HG03066 (cell line): ENCODE data around the gene POU3F3.

Experiments used
- ATAC-seq: cut with Tn5 transposase; IDR thresholded peaks from one replicate; pipeline ENCODE4 v1.9.1; 2021; ENCODE audit warnings: low read depth; ENCODE audit not compliant: unreplicated experiment

The POU3F3 gene

DNA sequence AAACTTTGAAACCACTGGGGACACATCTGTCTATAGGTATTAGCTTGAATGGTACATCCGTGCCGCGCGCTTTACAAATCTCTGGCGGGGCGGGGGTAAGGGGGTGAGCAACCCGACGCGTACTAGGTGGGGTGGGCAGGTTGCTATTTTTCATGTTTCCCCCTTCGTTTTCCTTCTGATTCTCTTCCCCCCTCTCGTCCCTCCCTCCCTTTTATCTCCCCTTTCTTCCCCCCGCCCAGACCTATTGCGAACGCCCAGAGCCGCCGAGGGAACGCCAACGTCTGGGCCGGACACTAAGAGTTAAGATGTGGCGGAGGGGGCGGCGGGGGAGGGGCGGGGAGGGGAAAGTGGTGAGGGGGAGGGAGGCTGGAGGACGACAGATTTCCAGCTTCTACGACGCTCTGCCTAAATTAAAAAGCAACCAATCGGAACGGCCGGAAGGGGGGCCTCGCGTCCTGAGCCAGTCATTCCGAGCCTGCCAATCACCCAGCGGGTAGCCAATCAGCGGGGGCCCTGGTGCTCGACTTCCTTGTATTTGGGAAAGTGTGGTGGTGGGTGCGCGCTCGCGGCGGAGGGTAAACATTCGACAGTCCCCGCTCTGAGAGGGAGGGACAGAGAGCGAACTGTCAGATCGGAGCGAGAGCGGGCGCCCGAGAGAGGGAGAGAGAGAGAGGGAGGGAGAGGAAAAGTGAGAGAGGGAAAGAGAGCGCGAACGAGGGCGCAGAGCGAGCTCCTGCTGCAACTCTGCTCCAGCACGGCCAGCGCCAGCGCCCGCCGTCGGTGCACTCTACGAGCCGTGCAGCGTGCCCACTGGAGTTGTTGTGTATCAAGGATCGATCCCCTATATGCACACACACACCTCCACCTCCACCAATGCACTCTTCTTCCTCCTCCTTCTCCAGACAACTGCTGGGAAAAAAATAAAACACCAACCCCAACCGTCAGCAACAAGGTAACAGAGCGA is at the start of gene POU3F3:
Gene POU3F3 (plus strand): TSS at position 582 of the 964 bp plus-strand sequence. CDS start 1,396 bp downstream, outside the sequence.
- ATAC-seq, result no peak

- ATAC-seq, result no peak
Measured at GRCh38 chr2:104804148-104804890, 49.6 kb upstream of the POU3F3 start.

GRCh38 chr2:104812286-104812685 is 41.6 kb upstream of the POU3F3 start:
- ATAC-seq, result no peak

DNA sequence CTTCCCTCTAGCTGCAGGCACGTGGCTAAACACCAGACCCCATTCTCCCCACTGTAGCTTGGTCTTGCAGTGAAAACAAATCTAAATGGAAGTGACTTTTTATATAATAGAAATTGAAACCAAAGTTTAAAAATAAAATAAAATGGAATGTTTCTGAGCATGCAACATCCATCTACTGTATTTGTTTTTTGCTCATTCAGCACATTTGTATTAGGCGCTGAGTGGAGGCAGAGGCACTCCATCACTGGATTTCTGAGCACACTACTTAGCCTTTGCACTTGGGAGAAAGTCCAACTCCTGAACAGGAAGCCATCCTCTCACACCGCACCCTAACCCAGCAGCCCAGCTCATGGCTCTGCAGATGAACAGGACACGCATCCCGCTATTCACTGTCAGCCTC is 37.8 kb upstream of the POU3F3 start:
- ATAC-seq, result no peak

DNA sequence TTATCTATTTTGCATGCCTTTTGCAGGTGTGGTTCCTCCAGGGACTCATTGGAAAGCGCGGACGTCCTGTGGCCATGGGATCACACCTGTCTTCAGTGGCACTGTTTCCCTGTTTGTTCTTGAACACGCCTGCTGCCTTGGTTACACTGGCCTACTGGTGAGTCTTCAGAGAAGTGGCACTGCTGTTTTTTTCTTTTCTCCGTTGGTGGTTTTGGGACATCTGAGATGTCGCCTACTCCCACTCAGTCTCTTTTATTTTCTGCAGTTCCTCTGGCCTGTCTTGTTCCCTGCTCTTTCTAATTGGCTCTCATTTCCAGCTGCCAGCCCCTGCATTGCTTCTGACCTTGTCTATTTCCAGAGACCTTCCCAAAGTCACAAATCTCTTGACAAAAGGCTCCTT is 35.7 kb upstream of the POU3F3 start:
- no peak for ATAC-seq

DNA sequence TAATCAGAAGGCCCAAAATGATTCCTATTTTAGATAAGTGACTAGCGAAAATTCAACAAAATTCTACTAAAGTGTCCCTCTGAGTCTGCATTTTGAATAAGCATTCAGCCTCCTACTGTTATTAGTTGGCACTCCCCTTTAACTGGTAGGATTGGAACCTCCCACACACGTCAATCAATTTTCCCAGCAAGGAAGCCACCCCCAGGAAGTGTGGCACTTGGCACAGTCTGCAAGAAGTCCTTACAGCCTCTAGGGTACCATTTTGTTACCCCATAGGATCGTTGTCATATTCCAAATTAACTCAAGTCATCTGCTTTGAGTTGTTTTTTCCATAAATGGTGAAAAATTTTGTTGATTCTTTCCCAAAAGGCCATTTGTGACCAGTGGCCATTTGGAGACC is 33.8 kb upstream of the POU3F3 start:
- ATAC-seq, result no peak

DNA sequence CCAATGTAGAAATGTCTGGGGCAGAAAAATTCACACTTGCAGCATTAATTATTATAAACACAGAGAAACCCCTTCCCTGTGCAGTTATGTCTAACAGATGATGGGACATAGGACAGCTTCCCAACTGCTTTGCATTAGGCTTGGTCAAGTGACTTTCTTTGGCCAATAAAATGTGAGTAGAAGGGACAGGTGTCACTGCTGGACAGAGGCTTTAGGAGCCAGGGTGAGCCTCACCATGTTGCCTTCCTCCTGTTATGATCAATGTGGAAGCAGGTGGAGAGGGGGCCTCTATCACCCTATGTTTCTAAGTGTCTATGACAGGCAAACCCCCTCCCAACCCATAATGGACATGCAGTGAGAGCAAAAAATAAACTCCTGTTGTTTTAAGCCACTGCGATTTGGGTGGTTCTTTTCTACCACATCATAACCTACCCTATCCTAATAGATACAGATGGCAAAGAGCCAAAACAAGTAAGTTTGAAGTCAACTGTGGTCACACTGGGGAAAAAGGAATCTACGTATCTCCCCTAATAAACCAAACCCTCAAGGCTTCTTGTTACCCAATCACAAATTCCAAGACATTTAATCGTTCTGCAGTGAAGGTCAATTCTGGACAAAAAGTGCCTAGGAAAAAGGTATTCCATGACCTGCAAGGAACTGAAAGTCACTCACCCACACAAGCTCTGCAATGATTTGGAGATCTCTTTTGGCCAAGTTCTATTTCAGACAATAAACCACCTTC is 28.6 kb upstream of the POU3F3 start:
- no peak for ATAC-seq

DNA sequence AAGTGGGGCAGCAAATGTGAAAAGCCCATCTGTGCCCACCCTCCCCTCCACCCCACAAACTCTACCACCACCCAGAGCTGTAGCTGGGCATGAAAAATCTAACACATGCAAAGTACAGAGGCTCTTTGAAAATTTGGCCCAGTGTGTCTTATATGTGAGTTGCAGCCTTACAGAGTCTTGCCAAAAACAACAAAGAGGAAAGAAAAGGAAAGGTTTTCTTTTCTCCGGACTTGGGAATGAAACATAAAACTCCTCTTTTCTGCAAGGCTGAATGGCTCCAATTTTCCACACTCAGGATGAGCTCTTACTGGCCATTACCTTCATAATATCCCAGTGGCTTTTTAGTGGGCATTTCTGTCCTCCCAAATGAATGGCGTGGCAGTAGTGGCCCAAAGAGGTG is 27.9 kb upstream of the POU3F3 start:
- no peak for ATAC-seq

DNA sequence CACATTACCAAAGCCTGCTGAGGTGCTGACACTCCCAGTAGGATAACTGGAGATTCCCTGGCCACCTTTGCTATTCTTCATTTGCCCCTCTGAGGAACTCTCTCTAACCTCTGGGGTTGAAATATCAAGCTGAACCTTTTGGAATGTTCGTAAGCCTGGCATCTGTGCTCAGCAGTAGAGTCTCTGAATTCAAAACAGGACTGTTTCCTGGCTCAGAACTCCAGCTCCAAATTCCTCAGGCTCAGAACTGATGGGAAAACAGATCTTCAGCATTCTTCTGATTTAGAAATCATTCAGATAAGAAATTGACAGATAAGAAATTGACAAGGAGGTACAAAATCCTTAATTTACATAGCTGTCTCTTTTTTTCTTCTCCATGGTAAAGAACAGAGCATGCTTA is 22.2 kb upstream of the POU3F3 start:
- ATAC-seq, result no peak

- ATAC-seq, result no peak
Measured at GRCh38 chr2:104834431-104835153, 19.3 kb upstream of the POU3F3 start.

DNA sequence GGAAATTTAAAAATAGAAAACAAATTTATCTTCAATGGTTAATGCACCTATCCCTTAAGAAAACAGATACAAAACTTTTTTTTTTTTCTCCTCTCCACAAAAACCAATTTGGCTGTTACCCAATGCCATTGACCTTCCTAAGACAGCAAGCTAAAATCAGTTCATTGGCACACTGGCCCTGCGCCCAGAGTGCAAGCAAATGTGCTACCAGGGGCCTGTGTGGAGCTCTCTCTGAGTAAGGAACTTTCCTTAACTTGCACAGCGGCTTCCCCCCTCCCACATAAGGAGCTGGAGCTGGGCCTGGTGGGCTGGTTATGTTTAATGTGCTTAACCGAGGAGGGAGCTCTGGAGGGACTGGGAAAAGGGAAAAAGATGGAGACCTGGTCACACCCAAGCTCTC is 17.6 kb upstream of the POU3F3 start:
- ATAC-seq, result no peak

DNA sequence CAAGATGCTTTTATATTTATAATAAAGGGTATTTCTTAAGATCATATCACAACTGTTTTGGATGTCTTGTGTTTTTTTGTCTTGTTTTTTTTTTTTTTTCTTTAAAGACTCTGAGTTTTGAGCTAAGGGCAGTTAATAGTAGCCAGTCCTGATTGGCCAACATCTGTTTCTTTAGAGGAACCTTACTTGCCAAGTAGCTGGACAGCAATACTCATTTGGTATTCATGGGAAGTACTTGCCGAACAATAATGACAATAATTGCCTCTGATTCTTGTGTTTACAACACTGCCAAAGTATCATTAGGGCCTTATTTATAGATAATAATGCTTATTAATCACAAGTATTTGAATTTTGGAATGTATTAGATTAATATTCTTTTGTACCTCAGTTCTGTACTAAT is 17.1 kb upstream of the POU3F3 start:
- ATAC-seq, result no peak

DNA sequence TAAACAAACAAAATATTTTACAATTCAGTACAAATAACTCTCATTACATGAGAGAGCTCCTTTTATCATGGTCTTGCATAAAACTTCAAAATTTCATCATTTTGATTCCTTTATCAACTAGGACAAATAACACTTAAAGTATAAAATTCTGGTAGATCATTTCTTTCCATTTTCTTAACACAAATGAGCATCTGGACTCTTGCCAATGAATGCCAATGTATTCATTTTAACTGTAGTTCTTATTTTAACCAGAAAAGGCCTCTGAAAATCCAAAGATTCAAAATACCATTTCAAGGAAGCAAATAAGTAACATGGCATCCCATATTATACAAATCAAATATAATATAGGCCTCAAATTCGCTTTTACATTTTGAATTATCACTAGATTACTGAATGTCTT is 13.8 kb upstream of the POU3F3 start:
- ATAC-seq, result no peak

DNA sequence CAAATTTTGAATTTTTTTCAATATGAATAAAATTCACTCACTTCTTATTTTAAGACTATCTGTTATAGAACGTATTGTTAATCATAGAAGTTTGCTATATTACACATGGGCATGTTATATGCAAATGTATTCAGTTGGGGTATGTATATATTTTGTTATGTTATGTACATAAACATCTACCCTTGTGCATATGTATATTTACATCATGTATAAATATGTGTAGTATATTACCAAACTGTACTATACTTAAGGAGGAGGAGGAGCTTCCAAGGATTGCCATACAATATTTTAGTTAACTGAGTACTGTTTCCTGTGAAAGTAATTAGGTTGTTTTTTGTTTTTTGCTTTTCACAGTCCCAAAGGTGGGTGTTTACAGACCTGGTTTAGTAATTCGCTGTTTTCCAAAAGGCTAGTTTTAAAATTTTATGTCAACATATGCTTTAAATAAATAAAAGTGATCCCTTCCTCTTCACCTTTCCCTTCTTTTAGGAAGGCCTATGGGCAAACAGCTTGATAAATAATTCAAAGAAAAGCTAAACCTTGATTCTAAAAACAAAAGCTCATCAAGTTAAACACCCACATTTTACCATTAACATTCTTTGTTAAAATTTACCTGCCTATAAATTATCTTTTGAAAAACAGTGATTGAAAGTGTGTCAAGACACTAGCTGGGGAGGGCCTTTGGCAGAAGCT is 12.9 kb upstream of the POU3F3 start:
- no peak for ATAC-seq

GRCh38 chr2:104841744-104842143 is 12.2 kb upstream of the POU3F3 start:
- no peak for ATAC-seq

- no peak for ATAC-seq
Measured at GRCh38 chr2:104844807-104845551, 8.9 kb upstream of the POU3F3 start.

- no peak for ATAC-seq
Measured at GRCh38 chr2:104845552-104845931, 8.4 kb upstream of the POU3F3 start.

GRCh38 chr2:104845946-104846785 is 7.7 kb upstream of the POU3F3 start:
- ATAC-seq, result no peak
